Measurements from ENCODE around the gene PGLYRP3. TPM values are rescaled to one million over a fixed set of nuclear protein-coding genes. Genes with fewer than 3 reads are reported as not detected.

The PGLYRP3 gene, protein sequence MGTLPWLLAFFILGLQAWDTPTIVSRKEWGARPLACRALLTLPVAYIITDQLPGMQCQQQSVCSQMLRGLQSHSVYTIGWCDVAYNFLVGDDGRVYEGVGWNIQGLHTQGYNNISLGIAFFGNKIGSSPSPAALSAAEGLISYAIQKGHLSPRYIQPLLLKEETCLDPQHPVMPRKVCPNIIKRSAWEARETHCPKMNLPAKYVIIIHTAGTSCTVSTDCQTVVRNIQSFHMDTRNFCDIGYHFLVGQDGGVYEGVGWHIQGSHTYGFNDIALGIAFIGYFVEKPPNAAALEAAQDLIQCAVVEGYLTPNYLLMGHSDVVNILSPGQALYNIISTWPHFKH
- not detected in 2 replicates for total RNA-seq

DNA sequence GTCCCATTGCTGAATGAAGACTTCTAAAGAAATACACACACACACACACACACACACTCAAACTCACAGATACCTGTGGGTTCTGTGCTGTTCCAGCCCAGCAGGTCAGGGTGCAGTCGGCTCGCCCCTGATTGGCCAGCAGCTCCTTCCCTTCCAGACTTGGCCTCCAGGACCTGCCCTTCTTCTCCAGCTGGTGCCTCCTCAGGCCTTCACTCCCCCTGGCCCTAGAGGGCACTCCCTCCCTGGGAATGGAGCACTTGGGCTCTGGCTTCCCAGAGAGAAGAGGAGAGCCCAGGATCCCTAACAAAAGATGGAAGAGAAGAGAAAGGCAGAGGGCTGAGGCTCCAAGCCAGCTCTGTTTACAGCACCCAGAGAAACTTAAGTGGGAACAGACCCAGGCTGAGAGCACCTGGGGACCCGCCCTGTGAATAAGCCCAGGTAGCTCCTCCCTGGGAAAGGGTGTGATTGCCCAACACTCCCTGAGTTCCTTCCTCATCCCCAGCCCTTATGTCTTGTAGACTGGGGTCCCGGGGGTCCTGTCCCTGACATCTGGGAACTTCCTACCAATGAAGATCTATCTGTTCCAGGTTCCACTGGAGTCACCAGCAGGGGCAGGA is at the start of gene PGLYRP3:
TSS of gene PGLYRP3 (minus strand) at position 383 of the 617 bp plus-strand sequence. CDS start 2,287 bp downstream, outside the sequence.

DNA sequence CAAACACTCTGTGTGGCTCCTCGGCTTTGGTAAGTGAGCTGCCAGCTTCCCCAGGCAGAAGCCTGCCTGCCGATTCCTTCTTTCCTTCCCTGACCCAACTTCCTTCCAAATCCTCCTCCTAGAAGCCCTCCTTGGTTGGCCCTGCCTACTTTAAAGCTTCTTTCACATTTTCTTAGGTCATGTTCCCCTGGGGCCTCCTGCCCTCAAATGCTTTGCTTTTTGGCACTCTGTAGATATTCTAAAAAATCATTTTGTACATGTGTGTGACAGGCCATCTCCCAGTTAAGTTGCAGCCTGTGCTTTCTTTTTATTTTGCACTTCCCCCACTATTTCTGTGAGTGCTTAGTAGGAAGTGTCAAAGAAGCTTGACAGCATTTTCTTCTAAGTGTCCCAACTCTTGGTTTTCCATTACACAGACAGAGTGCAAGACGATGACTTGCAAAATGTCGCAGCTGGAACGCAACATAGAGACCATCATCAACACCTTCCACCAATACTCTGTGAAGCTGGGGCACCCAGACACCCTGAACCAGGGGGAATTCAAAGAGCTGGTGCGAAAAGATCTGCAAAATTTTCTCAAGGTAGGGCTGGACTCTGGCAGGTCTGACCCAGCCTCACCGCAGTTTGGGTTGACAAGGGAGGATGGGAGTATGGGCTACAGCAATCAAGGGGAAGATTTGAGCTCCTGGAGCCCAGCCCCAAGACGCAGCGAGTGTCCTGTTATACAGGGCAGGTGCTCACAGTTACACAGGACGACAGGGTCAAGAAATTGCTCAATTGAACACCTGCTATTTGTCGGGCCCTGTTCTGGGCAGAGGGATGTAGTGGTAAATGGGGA is 45.3 kb upstream of the PGLYRP3 start, which contains the start of gene S100A9:
TSS of gene S100A9 (plus strand) at position 2 of the 838 bp plus-strand sequence. CDS start at position 432, 430 bp downstream.

DNA sequence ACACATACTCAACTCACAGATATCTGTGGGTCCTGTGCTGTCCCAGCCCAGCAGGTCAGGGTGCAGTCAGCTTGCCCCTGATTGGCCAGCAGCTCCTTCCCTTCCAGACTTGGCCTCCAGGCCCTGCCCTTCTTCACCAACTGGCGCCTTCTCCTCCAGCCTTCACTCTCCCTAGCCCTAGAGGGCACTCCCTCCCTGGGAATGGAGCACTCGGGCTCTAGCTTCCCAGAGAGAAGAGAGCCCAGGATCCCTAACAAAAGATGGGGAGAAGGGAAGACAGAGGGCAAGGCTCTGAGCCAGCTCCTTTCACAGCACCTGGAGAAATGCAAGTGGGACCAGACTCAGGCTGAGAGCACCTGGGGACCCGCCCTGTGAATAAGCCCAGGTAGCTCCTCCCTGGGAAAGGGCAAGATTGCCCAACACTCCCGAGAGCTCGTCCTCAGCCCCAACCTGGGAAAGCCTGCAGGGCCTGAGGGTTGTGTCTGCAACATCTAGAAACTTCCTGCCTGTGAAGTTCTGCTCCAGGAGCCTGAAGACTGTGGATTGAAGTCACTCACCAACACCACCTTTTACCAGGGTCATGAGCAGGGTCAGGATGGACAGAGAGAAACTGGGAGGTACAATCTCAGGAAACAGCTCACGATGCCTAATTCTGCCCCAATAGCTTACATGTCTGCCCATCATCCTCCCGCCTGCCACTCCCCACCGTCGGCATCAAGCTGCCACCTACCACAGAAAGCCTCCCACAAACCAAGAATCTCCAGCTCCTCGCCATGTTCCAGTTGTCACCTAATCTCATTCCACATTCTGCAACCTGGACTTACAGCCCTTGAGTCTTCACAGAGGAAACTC is 36.0 kb upstream of the PGLYRP3 start, which contains the start of gene PGLYRP4:
TSS of gene PGLYRP4 (minus strand) at position 331 of the 852 bp plus-strand sequence. CDS start 909 bp downstream, outside the sequence.

DNA sequence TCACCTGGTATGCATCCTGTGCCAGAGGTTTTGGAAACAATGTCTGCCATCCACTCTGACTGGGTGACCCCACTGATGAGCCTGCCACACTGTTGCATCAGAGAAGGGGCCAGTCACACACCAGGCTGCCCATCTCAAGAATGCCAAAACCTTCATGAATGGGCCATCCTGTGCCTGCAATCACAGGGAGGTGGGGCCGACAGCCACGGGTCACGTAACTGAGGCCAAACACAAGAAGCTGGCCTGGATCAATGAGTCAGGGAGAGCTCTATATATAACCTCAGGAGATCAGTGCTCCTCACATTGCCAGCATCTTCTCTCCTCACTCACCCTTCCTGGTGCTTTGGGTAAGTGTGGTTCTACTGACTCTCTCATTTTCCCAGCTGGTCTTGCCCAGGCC is 53.4 kb downstream of the PGLYRP3 start, which contains the start of gene LORICRIN:
TSS of gene LORICRIN (plus strand) at position 301 of the 400 bp plus-strand sequence. CDS start 1,263 bp downstream, outside the sequence.

Other genes with a start within 250 kb of the PGLYRP3 start
- gene SPRR2B, start 241.3 kb downstream of the PGLYRP3 start, total RNA-seq: not detected in 2 replicates
- not detected in 2 replicates for gene SPRR2E, start 218.4 kb downstream of the PGLYRP3 start, total RNA-seq
- gene SPRR2F, start 199.4 kb downstream of the PGLYRP3 start, total RNA-seq: not detected in 2 replicates
- gene SPRR2G, start 162.1 kb downstream of the PGLYRP3 start, total RNA-seq: not detected in 2 replicates
- gene LELP1, start 109.5 kb downstream of the PGLYRP3 start, total RNA-seq: not detected in 2 replicates
- not detected in 2 replicates for gene PRR9, start 95.4 kb downstream of the PGLYRP3 start, total RNA-seq
- not detected in 2 replicates for gene LORICRIN, start 53.3 kb downstream of the PGLYRP3 start, total RNA-seq
- not detected in 2 replicates for gene PGLYRP4, start 35.9 kb upstream of the PGLYRP3 start, total RNA-seq
- gene S100A9, start 44.9 kb upstream of the PGLYRP3 start, total RNA-seq: 0.18 and 0.19 TPM in 2 replicates
- gene S100A12, start 62.7 kb upstream of the PGLYRP3 start, total RNA-seq: not detected in 2 replicates
- not detected in 2 replicates for gene S100A8, start 78.1 kb upstream of the PGLYRP3 start, total RNA-seq
- not detected in 2 replicates for gene S100A7A, start 103.6 kb upstream of the PGLYRP3 start, total RNA-seq
- gene S100A7, start 147.7 kb upstream of the PGLYRP3 start, total RNA-seq: not detected in 2 replicates
- gene S100A6, start 223.0 kb upstream of the PGLYRP3 start, total RNA-seq: 1,061 and 1,806 TPM in 2 replicates
- gene S100A5, start 228.0 kb upstream of the PGLYRP3 start, total RNA-seq: not detected in 2 replicates
- gene S100A4, start 232.9 kb upstream of the PGLYRP3 start, total RNA-seq: 1.1 and 7.8 TPM in 2 replicates
- gene S100A3, start 236.3 kb upstream of the PGLYRP3 start, total RNA-seq: 1.3 and 3.2 TPM in 2 replicates

All from endothelial cell of coronary artery (primary cell).